SK-N-SH (cell line): ENCODE results near the gene MECP2. TPM values are rescaled to one million over a fixed set of nuclear protein-coding genes. Genes with fewer than 3 reads are reported as not detected.

Experiments
- CTCF ChIA-PET: fragments of 300-600, 350-600 bp; formaldehyde crosslinking; extraction: SDS; loops from one replicate; lab custom pipeline; 2021; lab: Yijun Ruan, JAX
- POLR2A ChIA-PET: fragments of 350-600 bp; sonication (Branson Sonifier 250); formaldehyde crosslinking; extraction: SDS; loops from one replicate; lab custom pipeline; 2020; ENCODE audit warnings: antibody characterized with exemption, inconsistent platforms; lab: Yijun Ruan, JAX
- DNase-seq: peaks from one replicate; pipeline ENCODE4 v3.0.0; 2012
- H2AFZ ChIP-seq: fragments of 200-600 bp; sonication (generic); 2 replicates; pipeline ENCODE4 v1.8.1; 2016; ENCODE audit warnings: antibody characterized with exemption, mild to moderate bottlenecking, low read depth
- H3F3A ChIP-seq: fragments of 200-600 bp; sonication (generic); replicated peaks from 2 replicates; pipeline ENCODE3; 2016; ENCODE audit warnings: antibody characterized with exemption, mild to moderate bottlenecking; ENCODE audit not compliant: insufficient read depth
- H3K27ac ChIP-seq, 2 experiments: fragments of 200-500 bp in 1 of 2; fragments of 200-600 bp in 1 of 2; sonication (Bioruptor generic) in 1 of 2; sonication (generic), shearing (Covaris generic) in 1 of 2; 2 replicates each; pipeline versions ENCODE4 v1.5.1 to v1.6.1; 2014 to 2016; ENCODE audit warnings: low read depth in 2 of 2, inconsistent platforms in 1 of 2, low read length in 1 of 2, mild to moderate bottlenecking in 1 of 2, mixed read lengths in 1 of 2
- H3K27me3 ChIP-seq: fragments of 200-600 bp; sonication (generic), shearing (Covaris generic); 2 replicates; pipeline ENCODE4 v1.6.1; 2016; ENCODE audit warnings: mixed run types; ENCODE audit not compliant: insufficient read depth
- H3K36me3 ChIP-seq, 2 experiments: fragments of 200-500 bp in 1 of 2; fragments of 200-600 bp in 1 of 2; sonication (Bioruptor generic) in 1 of 2; sonication (generic) in 1 of 2; replicated peaks in 1 of 2; 2 replicates each; pipeline versions ENCODE3 to v1.5.1; 2014 to 2016; ENCODE audit warnings: low read length in 1 of 2, mild to moderate bottlenecking in 1 of 2; ENCODE audit not compliant: insufficient read depth in 2 of 2, control insufficient read depth in 1 of 2
- H3K4me1 ChIP-seq, 2 experiments: fragments of 200-500 bp in 1 of 2; fragments of 200-600 bp in 1 of 2; sonication (Bioruptor generic) in 1 of 2; sonication (generic), shearing (Covaris generic) in 1 of 2; 2 replicates each; pipeline versions ENCODE4 v1.5.1 to v1.6.1; 2014 to 2016; ENCODE audit warnings: low read depth in 1 of 2, low read length in 1 of 2, mixed run types in 1 of 2; ENCODE audit not compliant: insufficient read depth in 2 of 2, control insufficient read depth in 1 of 2
- H3K4me2 ChIP-seq: fragments of 200-600 bp; sonication (generic), shearing (Covaris generic); 2 replicates; pipeline ENCODE4 v1.6.1; 2017; ENCODE audit warnings: mixed run types
- H3K4me3 ChIP-seq, 2 experiments: fragments of 200-500 bp in 1 of 2; fragments of 200-600 bp in 1 of 2; sonication (Bioruptor generic) in 1 of 2; sonication (generic), shearing (Covaris generic) in 1 of 2; 2 replicates each; pipeline versions ENCODE4 v1.5.1 to v1.8.1; 2014 to 2016; ENCODE audit warnings: low read depth in 2 of 2, inconsistent platforms in 1 of 2, low read length in 1 of 2, mild to moderate bottlenecking in 1 of 2, mixed read lengths in 1 of 2, moderate library complexity in 1 of 2
- H3K79me2 ChIP-seq: fragments of 200-600 bp; sonication (generic); 2 replicates; pipeline ENCODE4 v1.8.1; 2017; ENCODE audit warnings: mild to moderate bottlenecking; ENCODE audit not compliant: insufficient read depth
- H3K9ac ChIP-seq: fragments of 200-600 bp; sonication (generic); 2 replicates; pipeline ENCODE4 v1.6.1; 2017; ENCODE audit warnings: mixed run types
- H3K9me2 ChIP-seq: fragments of 200-600 bp; sonication (generic); 2 replicates; pipeline ENCODE4 v1.6.1; 2017; ENCODE audit warnings: mixed run types
- H3K9me3 ChIP-seq: fragments of 200-600 bp; sonication (generic); 2 replicates; pipeline ENCODE4 v1.6.1; 2017; ENCODE audit warnings: mixed run types, mild to moderate bottlenecking, moderate library complexity
- H4K20me1 ChIP-seq: fragments of 200-600 bp; sonication (generic); 2 replicates; pipeline ENCODE4 v1.6.1; 2017; ENCODE audit warnings: mild to moderate bottlenecking, mixed run types; ENCODE audit not compliant: insufficient read depth
- ELF1 ChIP-seq: IDR thresholded peaks from 2 replicates; pipeline ENCODE4 v1.4.0; 2012
- EP300 ChIP-seq, 2 experiments: IDR thresholded peaks; 2 replicates each; pipeline versions ENCODE4 v1.4.0 to v1.6.1; 2012; ENCODE audit warnings: borderline replicate concordance in 1 of 2, low read depth in 1 of 2, low read length in 1 of 2
- GABPA ChIP-seq: IDR thresholded peaks from 2 replicates; pipeline ENCODE4 v1.4.0; 2012; ENCODE audit warnings: low read depth, mild to moderate bottlenecking
- GATA2 ChIP-seq: sonication (generic); formaldehyde crosslinking; IDR thresholded peaks from 2 replicates; pipeline ENCODE4 v1.5.0; 2020; ENCODE audit warnings: mild to moderate bottlenecking, missing genetic modification reagents
- NFIC ChIP-seq: IDR thresholded peaks from 2 replicates; pipeline ENCODE4 v1.4.0; 2012; ENCODE audit warnings: borderline replicate concordance
- RFX5 ChIP-seq: IDR thresholded peaks from 2 replicates; pipeline ENCODE4 v1.6.1; 2012; ENCODE audit warnings: mild to moderate bottlenecking, improper control_type of control experiment, low read length
- SIN3A ChIP-seq: IDR thresholded peaks from 2 replicates; pipeline ENCODE4 v1.6.1; 2012; ENCODE audit warnings: low read depth, mild to moderate bottlenecking, low read length, moderate library complexity, borderline replicate concordance
- SMC3 ChIP-seq: IDR thresholded peaks from 2 replicates; pipeline ENCODE4 v1.6.1; 2012; ENCODE audit warnings: low read depth, low read length, improper control_type of control experiment
- TAF1 ChIP-seq: IDR thresholded peaks from 2 replicates; pipeline ENCODE4 v1.6.1; 2012; ENCODE audit warnings: low read depth, mild to moderate bottlenecking, low read length, moderate library complexity, borderline replicate concordance
- TEAD4 ChIP-seq: IDR thresholded peaks from 2 replicates; pipeline ENCODE4 v1.4.0; 2012; ENCODE audit warnings: mild to moderate bottlenecking, borderline replicate concordance; ENCODE audit not compliant: insufficient read depth
- ZBTB33 ChIP-seq: IDR thresholded peaks from 2 replicates; pipeline ENCODE4 v1.4.0; 2012; ENCODE audit warnings: low read depth, borderline replicate concordance
- WGBS: methylation state at CpG from one replicate; pipeline ENCODE4 v1.1.6; 2017; ENCODE audit warnings: low lambda C conversion rate; 5-methylcytosine and 5-hydroxymethylcytosine counted together
- polyA plus RNA-seq, 3 experiments: library from polyadenylated mRNA; depleted of rRNA; stranded (reverse); fragments of >200 nt; gene quantifications; 2 replicates each; pipeline ENCODE4 v1.2.3, GENCODE V29; 2012
- TF ChIP-seq, protein P1 (sequence below): IDR thresholded peaks from 2 replicates; pipeline ENCODE4 v1.4.0; 2012; ENCODE audit warnings: low read depth, borderline replicate concordance

Gene MECP2
- polyA plus RNA-seq, 1 of the 3 experiments (the other 2 are of a cell fraction), result 8.2 TPM

- 0 out of 2 replicates have a peak overlapping the region, but pooled peaks have one; percentile 74 for H3K9ac ChIP-seq
- TF ChIP-seq GATA2 (CRISPR knock-in tag) (no peak), SIN3A (no peak), GABPA (no peak), ELF1 (no peak), EP300 (IDR thresholded peaks at IDR 0.05; ENCODE audit: borderline replicate concordance in 1 of 2, low read depth in 1 of 2, low read length in 1 of 2) (no peak), ZBTB33 (no peak), TAF1 (no peak), NFIC (no peak), SMC3 (no peak), TEAD4 (no peak), RFX5 (no peak)
- TF ChIP-seq, protein P1, sequence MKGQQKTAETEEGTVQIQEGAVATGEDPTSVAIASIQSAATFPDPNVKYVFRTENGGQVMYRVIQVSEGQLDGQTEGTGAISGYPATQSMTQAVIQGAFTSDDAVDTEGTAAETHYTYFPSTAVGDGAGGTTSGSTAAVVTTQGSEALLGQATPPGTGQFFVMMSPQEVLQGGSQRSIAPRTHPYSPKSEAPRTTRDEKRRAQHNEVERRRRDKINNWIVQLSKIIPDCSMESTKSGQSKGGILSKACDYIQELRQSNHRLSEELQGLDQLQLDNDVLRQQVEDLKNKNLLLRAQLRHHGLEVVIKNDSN, result no peak
Observed at GRCh38 chrX:154017766-154018517, 79.6 kb downstream of the MECP2 start.

More at GRCh38 chrX:154017766-154018517, 79.6 kb downstream of the MECP2 start:
- peaks cover 3% of the 10 kb centered on the region; the same call in 1 of the 2 replicates for H3K27me3 ChIP-seq
- peak overlapping the region; percentile 84 for H3K4me2 ChIP-seq
- no peak for DNase-seq
- H3K9me2 ChIP-seq, result no peaks in the 10 kb centered on the region
- POLR2A ChIA-PET, result interaction anchor here (1.2 to 1.3 kb wide), 2 partner anchors 44 to 47 kb away, joined by 3 read pairs; partner anchors contain the start of gene HCFC1
- peaks cover 7% of the 10 kb centered on the region for H3F3A ChIP-seq
- no peak overlapping the region; a peak in 1 of 4 replicates for H3K27ac ChIP-seq
- H3K36me3 ChIP-seq, result peaks cover 0 to 23% of the 10 kb centered on the region in 2 experiments
- H3K4me1 ChIP-seq, result peaks cover 0 to 23% of the 10 kb centered on the region in 2 experiments; a peak in 1 of 4 replicates
- H3K4me3 ChIP-seq, result peak overlapping the region; percentile 52 to 57
- H3K9me3 ChIP-seq, result no peaks in the 10 kb centered on the region
- H4K20me1 ChIP-seq, result peaks cover 4% of the 10 kb centered on the region; the same call in 1 of the 2 replicates
- CTCF ChIA-PET, result interaction anchor here (1.0 to 1.3 kb wide), 4 partner anchors 7 to 472 kb away, joined by 3 to 4 read pairs (median 3); no protein-coding TSS in a partner anchor
- H2AFZ ChIP-seq, result no peak overlapping the region
- WGBS, result 41% methylated on average over 13 of the region's 26 CpGs
- H3K79me2 ChIP-seq, result peaks cover 26% of the 10 kb centered on the region
